ENCODE measurements around the gene CCL19. TPM values are rescaled to one million over a fixed set of nuclear protein-coding genes. Genes with fewer than 3 reads are reported as not detected.

The CCL19 gene
- total and polyA plus RNA-seq, 8 donors, result 4.3 to 24.1 (median 7.8) TPM; not detected in 3

- Histone ChIP-seq H3K9me3 (no peaks in the 10 kb centered on the region), H3K27me3 (no peaks in the 10 kb centered on the region), H3K36me3 (no peaks in the 10 kb centered on the region), H3K27ac (no peak overlapping the region), H3K4me3 (no peak overlapping the region), H3K4me1 (peaks cover 17 to 25% (median 24%) of the 10 kb centered on the region in 4 donors)
- WGBS, 5 donors, result 86 to 100% (median 97%) methylated on average over 1 of the region's 1 CpG
- intact Hi-C loops (cut with DNase I; ENCODE audit: low total_unique reads), result no loop called here
- DNase-seq, result no peak
- TF ChIP-seq CTCF (IDR thresholded peaks at IDR 0.05) (no peak), POLR2A (IDR thresholded peaks at IDR 0.05) (no peak), EP300 (IDR thresholded peaks at IDR 0.05) (no peak), POLR2AphosphoS5 (IDR thresholded peaks at IDR 0.05) (no peak)
These were observed 48.4 kb downstream of the CCL19 start for GRCh38 chr9:34642679-34643078.

Small RNAs within 50 kb of the gene (small RNA-seq; reads per million reads assigned to genes)
- 0 reads per million in 4 donors for gene CCL27

Other genes starting within 250 kb of the CCL19 start
- gene FAM219A, start 232.7 kb downstream of the CCL19 start, total RNA-seq, result 10 to 100 TPM in 2 of 5 donors, 1 to 10 TPM in 3; 2.3 to 12.1 (median 8.7) TPM
- gene FAM219A, start 232.7 kb downstream of the CCL19 start, polyA plus RNA-seq, result 10 to 100 TPM in 1 of 3 donors, 1 to 10 TPM in 2; 4.1 to 10.1 (median 5.1) TPM
- 1 to 10 TPM in 1 of 5 donors, not detected in 4; 1.0 TPM for gene DNAI1, start 232.5 kb downstream of the CCL19 start, total RNA-seq
- gene DNAI1, start 232.5 kb downstream of the CCL19 start, polyA plus RNA-seq, result under 1 TPM in 1 of 3 donors, not detected in 2; 0.31 TPM
- gene ENHO, start 168.3 kb downstream of the CCL19 start, total RNA-seq, result 10 to 100 TPM in 1 of 5 donors, 1 to 10 TPM in 2, not detected in 2; 1.2 to 17.8 (median 5.0) TPM
- 10 to 100 TPM in 2 of 3 donors, 1 to 10 TPM in 1; 3.3 to 63.8 (median 29.7) TPM for gene ENHO, start 168.3 kb downstream of the CCL19 start, polyA plus RNA-seq
- gene CNTFR, start 101.6 kb downstream of the CCL19 start, total RNA-seq, result 10 to 100 TPM in 1 of 5 donors, 1 to 10 TPM in 3, not detected in 1; 2.4 to 15.8 (median 3.1) TPM
- 1 to 10 TPM; 2.2 to 4.1 (median 2.9) TPM for gene CNTFR, start 101.6 kb downstream of the CCL19 start, polyA plus RNA-seq
- gene RPP25L, start 79.2 kb downstream of the CCL19 start, total RNA-seq, result 10 to 100 TPM in 4 of 5 donors, 1 to 10 TPM in 1; 2.9 to 49.5 (median 16.5) TPM
- gene RPP25L, start 79.2 kb downstream of the CCL19 start, polyA plus RNA-seq, result 10 to 100 TPM; 28.9 to 40.4 (median 37.9) TPM
- 10 to 100 TPM in 4 of 5 donors, 1 to 10 TPM in 1; 9.3 to 55.4 (median 23.7) TPM for gene DCTN3, start 70.8 kb downstream of the CCL19 start, total RNA-seq
- gene DCTN3, start 70.8 kb downstream of the CCL19 start, polyA plus RNA-seq, result 100 to 1,000 TPM in 1 of 3 donors, 10 to 100 TPM in 2; 81.0 to 107 (median 97.5) TPM
- gene ARID3C, start 62.2 kb downstream of the CCL19 start, total RNA-seq, result not detected
- gene ARID3C, start 62.2 kb downstream of the CCL19 start, polyA plus RNA-seq, result not detected
- gene SIGMAR1, start 53.5 kb downstream of the CCL19 start, total RNA-seq, result 100 to 1,000 TPM in 1 of 5 donors, 10 to 100 TPM in 4; 20.0 to 124 (median 64.3) TPM
- gene SIGMAR1, start 53.5 kb downstream of the CCL19 start, polyA plus RNA-seq, result 10 to 100 TPM; 19.9 to 46.8 (median 25.5) TPM
- gene GALT, start 44.6 kb downstream of the CCL19 start, total RNA-seq, result 100 to 1,000 TPM in 2 of 5 donors, 10 to 100 TPM in 3; 28.8 to 148 (median 87.8) TPM
- 10 to 100 TPM; 17.4 to 33.1 (median 20.5) TPM for gene GALT, start 44.6 kb downstream of the CCL19 start, polyA plus RNA-seq
- 10 to 100 TPM; 19.3 to 57.4 (median 29.0) TPM for gene IL11RA, start 39.1 kb downstream of the CCL19 start, total RNA-seq
- gene IL11RA, start 39.1 kb downstream of the CCL19 start, polyA plus RNA-seq, result 10 to 100 TPM in 1 of 3 donors, 1 to 10 TPM in 2; 4.4 to 18.8 (median 5.7) TPM
- 1 to 10 TPM in 1 of 5 donors, not detected in 4; 1.3 TPM for gene CCL27, start 28.6 kb downstream of the CCL19 start, total RNA-seq
- under 1 TPM in 1 of 3 donors, not detected in 2; 0.58 TPM for gene CCL27, start 28.6 kb downstream of the CCL19 start, polyA plus RNA-seq
- gene CCL21, start 18.9 kb upstream of the CCL19 start, total RNA-seq, result 10 to 100 TPM in 3 of 5 donors, 1 to 10 TPM in 1, not detected in 1; 1.7 to 51.3 (median 29.7) TPM
- 10 to 100 TPM; 10.8 to 29.9 (median 23.4) TPM for gene CCL21, start 18.9 kb upstream of the CCL19 start, polyA plus RNA-seq